Activated T-helper 17 cell treated with anti-CD3 and anti-CD28 coated beads, Interleukin-2, amount 50 U/mL, for 72 hours (primary cell): ENCODE results near the gene FGF23. TPM values are rescaled to one million over a fixed set of nuclear protein-coding genes. Genes with fewer than 3 reads are reported as not detected.

ENCODE experiments used
- total RNA-seq, 2 donors: library from RNA; stranded (reverse); gene quantifications; one replicate each; pipeline ENCODE4 v1.2.3, GENCODE V29; 2022

FGF23 gene
- total RNA-seq, 2 donors from 2014 or later, result not detected

Other genes with a start within 250 kb of the FGF23 start
- 100 to 1,000 TPM; 378 to 404 TPM for gene CCND2, start 106.0 kb downstream of the FGF23 start, total RNA-seq
- gene TIGAR, start 58.5 kb downstream of the FGF23 start, total RNA-seq, result 10 to 100 TPM in 1 of 2 donors, 1 to 10 TPM in 1; 6.8 to 12.7 TPM
- gene FGF6, start 66.1 kb upstream of the FGF23 start, total RNA-seq, result not detected
- gene RAD51AP1, start 159.2 kb upstream of the FGF23 start, total RNA-seq, result 10 to 100 TPM; 43.9 to 56.7 TPM
- gene DYRK4, start 182.5 kb upstream of the FGF23 start, total RNA-seq, result 10 to 100 TPM; 22.0 to 29.2 TPM